ENCODE data around the gene SLCO3A1. TPM values are rescaled to one million over a fixed set of nuclear protein-coding genes. Genes with fewer than 3 reads are reported as not detected.

Gene SLCO3A1
- total and polyA plus RNA-seq, 4 donors: 1.6 to 3.6 (median 2.4) TPM

DNA sequence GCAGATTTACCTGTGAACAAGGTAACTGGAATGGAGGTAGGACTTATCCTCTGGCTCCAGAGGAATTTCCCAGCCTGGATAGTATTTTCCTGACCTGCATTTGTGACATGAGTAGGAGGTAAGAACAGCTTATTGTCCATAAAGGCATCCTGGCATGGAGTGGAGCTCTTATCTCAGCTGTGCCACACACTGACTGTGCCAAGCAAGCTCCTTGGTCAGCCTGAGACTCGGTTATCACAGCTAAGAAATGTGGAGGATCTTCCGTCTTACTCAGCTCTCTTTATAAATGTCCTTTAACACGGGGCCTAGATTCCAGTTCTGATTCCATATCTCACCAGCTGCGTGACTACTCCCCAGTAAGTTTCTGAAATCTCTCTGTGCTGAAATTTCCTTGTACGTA is 38.9 kb downstream of the SLCO3A1 start:
- Histone ChIP-seq H3K9me3 (ENCODE audit: control insufficient read depth in 4 of 4, low read length in 3 of 4) (peaks cover 0 to 3% (median 0%) of the 10 kb centered on the region in 4 donors), H3K27me3 (ENCODE audit: control insufficient read depth in 4 of 4, insufficient read depth in 4 of 4, low read length in 3 of 4) (peaks cover 0 to 4% (median 0%) of the 10 kb centered on the region in 4 donors), H3K9ac (ENCODE audit: low read depth in 1 of 2, low read length in 2 of 2) (no peak overlapping the region), H3K4me3 (ENCODE audit: low read depth in 1 of 3, low read length in 3 of 3) (no peak overlapping the region), H3K27ac (ENCODE audit: low read depth in 1 of 2, low read length in 2 of 2) (no peak overlapping the region), H3K4me1 (ENCODE audit: control insufficient read depth in 4 of 4, insufficient read depth in 4 of 4, low read length in 3 of 4) (no peaks in the 10 kb centered on the region), H3K36me3 (ENCODE audit: control insufficient read depth in 4 of 4, insufficient read depth in 3 of 4, low read depth in 1 of 4, low read length in 3 of 4) (no peaks in the 10 kb centered on the region)
- TF ChIP-seq, protein P1, sequence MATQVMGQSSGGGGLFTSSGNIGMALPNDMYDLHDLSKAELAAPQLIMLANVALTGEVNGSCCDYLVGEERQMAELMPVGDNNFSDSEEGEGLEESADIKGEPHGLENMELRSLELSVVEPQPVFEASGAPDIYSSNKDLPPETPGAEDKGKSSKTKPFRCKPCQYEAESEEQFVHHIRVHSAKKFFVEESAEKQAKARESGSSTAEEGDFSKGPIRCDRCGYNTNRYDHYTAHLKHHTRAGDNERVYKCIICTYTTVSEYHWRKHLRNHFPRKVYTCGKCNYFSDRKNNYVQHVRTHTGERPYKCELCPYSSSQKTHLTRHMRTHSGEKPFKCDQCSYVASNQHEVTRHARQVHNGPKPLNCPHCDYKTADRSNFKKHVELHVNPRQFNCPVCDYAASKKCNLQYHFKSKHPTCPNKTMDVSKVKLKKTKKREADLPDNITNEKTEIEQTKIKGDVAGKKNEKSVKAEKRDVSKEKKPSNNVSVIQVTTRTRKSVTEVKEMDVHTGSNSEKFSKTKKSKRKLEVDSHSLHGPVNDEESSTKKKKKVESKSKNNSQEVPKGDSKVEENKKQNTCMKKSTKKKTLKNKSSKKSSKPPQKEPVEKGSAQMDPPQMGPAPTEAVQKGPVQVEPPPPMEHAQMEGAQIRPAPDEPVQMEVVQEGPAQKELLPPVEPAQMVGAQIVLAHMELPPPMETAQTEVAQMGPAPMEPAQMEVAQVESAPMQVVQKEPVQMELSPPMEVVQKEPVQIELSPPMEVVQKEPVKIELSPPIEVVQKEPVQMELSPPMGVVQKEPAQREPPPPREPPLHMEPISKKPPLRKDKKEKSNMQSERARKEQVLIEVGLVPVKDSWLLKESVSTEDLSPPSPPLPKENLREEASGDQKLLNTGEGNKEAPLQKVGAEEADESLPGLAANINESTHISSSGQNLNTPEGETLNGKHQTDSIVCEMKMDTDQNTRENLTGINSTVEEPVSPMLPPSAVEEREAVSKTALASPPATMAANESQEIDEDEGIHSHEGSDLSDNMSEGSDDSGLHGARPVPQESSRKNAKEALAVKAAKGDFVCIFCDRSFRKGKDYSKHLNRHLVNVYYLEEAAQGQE (IDR thresholded peaks at IDR 0.05): no peak
- TF ChIP-seq GABPA (IDR thresholded peaks at IDR 0.05 in 1 of 2, conservative IDR thresholded peaks at IDR 0.05 in 1 of 2) (no peak), JUND (IDR thresholded peaks at IDR 0.05) (no peak), SP1 (IDR thresholded peaks at IDR 0.05) (no peak)
- TF ChIP-seq, protein P2, sequence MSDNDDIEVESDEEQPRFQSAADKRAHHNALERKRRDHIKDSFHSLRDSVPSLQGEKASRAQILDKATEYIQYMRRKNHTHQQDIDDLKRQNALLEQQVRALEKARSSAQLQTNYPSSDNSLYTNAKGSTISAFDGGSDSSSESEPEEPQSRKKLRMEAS (IDR thresholded peaks at IDR 0.05): no peak
- TF ChIP-seq, protein P3, sequence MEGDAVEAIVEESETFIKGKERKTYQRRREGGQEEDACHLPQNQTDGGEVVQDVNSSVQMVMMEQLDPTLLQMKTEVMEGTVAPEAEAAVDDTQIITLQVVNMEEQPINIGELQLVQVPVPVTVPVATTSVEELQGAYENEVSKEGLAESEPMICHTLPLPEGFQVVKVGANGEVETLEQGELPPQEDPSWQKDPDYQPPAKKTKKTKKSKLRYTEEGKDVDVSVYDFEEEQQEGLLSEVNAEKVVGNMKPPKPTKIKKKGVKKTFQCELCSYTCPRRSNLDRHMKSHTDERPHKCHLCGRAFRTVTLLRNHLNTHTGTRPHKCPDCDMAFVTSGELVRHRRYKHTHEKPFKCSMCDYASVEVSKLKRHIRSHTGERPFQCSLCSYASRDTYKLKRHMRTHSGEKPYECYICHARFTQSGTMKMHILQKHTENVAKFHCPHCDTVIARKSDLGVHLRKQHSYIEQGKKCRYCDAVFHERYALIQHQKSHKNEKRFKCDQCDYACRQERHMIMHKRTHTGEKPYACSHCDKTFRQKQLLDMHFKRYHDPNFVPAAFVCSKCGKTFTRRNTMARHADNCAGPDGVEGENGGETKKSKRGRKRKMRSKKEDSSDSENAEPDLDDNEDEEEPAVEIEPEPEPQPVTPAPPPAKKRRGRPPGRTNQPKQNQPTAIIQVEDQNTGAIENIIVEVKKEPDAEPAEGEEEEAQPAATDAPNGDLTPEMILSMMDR (IDR thresholded peaks at IDR 0.05; ENCODE audit: low read depth, low read length, missing input control): no peak
- 96% methylated on average over 5 of the region's 5 CpGs for WGBS
- no peak for DNase-seq (ENCODE audit: low spot score)

DNA sequence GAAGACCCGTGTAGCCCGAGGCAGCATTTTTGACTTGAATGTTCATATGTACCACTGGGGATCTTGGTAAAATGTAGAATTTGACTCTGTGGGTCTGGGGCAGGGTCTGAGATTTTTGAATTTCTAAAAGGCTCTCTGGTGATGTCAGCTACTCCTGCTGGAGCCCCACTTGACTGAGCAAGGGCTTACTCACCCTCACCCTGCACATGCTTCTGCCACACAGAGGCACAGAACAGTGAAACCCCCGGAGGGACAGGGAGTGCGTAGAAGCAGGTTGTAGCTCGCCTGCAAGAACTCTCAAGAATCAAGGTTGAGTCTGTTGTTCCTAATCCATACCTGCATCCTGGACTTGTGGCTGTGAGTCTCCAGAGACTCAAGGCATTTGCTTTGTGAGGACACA is 41.1 kb downstream of the SLCO3A1 start:
- Histone ChIP-seq H3K4me1 (ENCODE audit: control insufficient read depth in 4 of 4, insufficient read depth in 4 of 4, low read length in 3 of 4) (no peaks in the 10 kb centered on the region), H3K27ac (ENCODE audit: low read depth in 1 of 2, low read length in 2 of 2) (no peak overlapping the region), H3K36me3 (ENCODE audit: control insufficient read depth in 4 of 4, insufficient read depth in 3 of 4, low read depth in 1 of 4, low read length in 3 of 4) (no peaks in the 10 kb centered on the region), H3K4me3 (ENCODE audit: low read depth in 1 of 3, low read length in 3 of 3) (no peak overlapping the region), H3K9ac (ENCODE audit: low read depth in 1 of 2, low read length in 2 of 2) (no peak overlapping the region), H3K9me3 (ENCODE audit: control insufficient read depth in 4 of 4, low read length in 3 of 4) (peaks cover 0 to 3% (median 0%) of the 10 kb centered on the region in 4 donors), H3K27me3 (ENCODE audit: control insufficient read depth in 4 of 4, insufficient read depth in 4 of 4, low read length in 3 of 4) (peaks cover 0 to 4% (median 0%) of the 10 kb centered on the region in 4 donors)
- TF ChIP-seq NR2F2 (IDR thresholded peaks at IDR 0.05): no peak
- TF ChIP-seq TAF1 (conservative IDR thresholded peaks at IDR 0.05): no peak
- TF ChIP-seq RXRA (IDR thresholded peaks at IDR 0.05): no peak
- TF ChIP-seq SP1 (IDR thresholded peaks at IDR 0.05): no peak
- TF ChIP-seq, protein P4, sequence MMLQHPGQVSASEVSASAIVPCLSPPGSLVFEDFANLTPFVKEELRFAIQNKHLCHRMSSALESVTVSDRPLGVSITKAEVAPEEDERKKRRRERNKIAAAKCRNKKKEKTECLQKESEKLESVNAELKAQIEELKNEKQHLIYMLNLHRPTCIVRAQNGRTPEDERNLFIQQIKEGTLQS (IDR thresholded peaks at IDR 0.05): no peak
- TF ChIP-seq, protein P5, sequence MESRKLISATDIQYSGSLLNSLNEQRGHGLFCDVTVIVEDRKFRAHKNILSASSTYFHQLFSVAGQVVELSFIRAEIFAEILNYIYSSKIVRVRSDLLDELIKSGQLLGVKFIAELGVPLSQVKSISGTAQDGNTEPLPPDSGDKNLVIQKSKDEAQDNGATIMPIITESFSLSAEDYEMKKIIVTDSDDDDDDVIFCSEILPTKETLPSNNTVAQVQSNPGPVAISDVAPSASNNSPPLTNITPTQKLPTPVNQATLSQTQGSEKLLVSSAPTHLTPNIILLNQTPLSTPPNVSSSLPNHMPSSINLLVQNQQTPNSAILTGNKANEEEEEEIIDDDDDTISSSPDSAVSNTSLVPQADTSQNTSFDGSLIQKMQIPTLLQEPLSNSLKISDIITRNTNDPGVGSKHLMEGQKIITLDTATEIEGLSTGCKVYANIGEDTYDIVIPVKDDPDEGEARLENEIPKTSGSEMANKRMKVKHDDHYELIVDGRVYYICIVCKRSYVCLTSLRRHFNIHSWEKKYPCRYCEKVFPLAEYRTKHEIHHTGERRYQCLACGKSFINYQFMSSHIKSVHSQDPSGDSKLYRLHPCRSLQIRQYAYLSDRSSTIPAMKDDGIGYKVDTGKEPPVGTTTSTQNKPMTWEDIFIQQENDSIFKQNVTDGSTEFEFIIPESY (IDR thresholded peaks at IDR 0.05): no peak
- TF ChIP-seq, protein P3 (IDR thresholded peaks at IDR 0.05; ENCODE audit: low read depth, low read length, missing input control): no peak
- TF ChIP-seq RAD21 (IDR thresholded peaks at IDR 0.05): no peak
- TF ChIP-seq HNF4G (IDR thresholded peaks at IDR 0.05): no peak
- TF ChIP-seq, protein P2 (IDR thresholded peaks at IDR 0.05): no peak
- TF ChIP-seq EGR1 (IDR thresholded peaks at IDR 0.05; ENCODE audit: low read depth in 2 of 2): no peak
- 94% methylated on average over 5 of the region's 5 CpGs for WGBS
- no peak for DNase-seq (ENCODE audit: low spot score)
